Aorta (tissue), 5 donors: Measurements from ENCODE around the gene RRAD. TPM values are rescaled to one million over a fixed set of nuclear protein-coding genes. Genes with fewer than 3 reads are reported as not detected.
A peak's percentile ranks its signal among the peaks of the same experiment; 100 is the strongest.
"Not testable (repeated sequence)": the region's sequence is repeated elsewhere in the genome, so short reads cannot be mapped to it uniquely, and the experiment has no call there.

Experiments used
- ATAC-seq: fragments of 200-7000 bp; cut with Tn5 transposase; one replicate; pipeline ENCODE4 v1.9.1; 2022; ENCODE audit warnings: moderate library complexity; ENCODE audit not compliant: low FRiP score
- DNase-seq, 2 donors: peaks; one replicate each; pipeline ENCODE4 v3.0.0-alpha.2; 2020
- H3K27ac ChIP-seq, 2 donors: one replicate each; pipeline ENCODE4 v1.5.1; 2013; ENCODE audit warnings: low read length in 2 of 2, mild to moderate bottlenecking in 2 of 2, moderate library complexity in 2 of 2, control low read depth in 1 of 2, inconsistent platforms in 1 of 2, low read depth in 1 of 2
- H3K27me3 ChIP-seq, 2 donors: one replicate each; pipeline ENCODE4 v1.6.1; 2013; ENCODE audit warnings: control low read depth in 1 of 2, low read length in 1 of 2, mild to moderate bottlenecking in 1 of 2, moderate library complexity in 1 of 2; ENCODE audit not compliant: insufficient read depth in 2 of 2, control insufficient read depth in 1 of 2
- H3K36me3 ChIP-seq, 2 donors: one replicate each; pipeline ENCODE4 v1.6.1; 2013; ENCODE audit warnings: control low read depth in 1 of 2, low read length in 1 of 2, mild to moderate bottlenecking in 1 of 2; ENCODE audit not compliant: insufficient read depth in 2 of 2, control insufficient read depth in 1 of 2
- H3K4me1 ChIP-seq, 2 donors: one replicate each; pipeline ENCODE4 v1.6.1; 2013; ENCODE audit warnings: low read length in 2 of 2, control low read depth in 1 of 2, mild to moderate bottlenecking in 1 of 2, moderate library complexity in 1 of 2; ENCODE audit not compliant: insufficient read depth in 2 of 2, control insufficient read depth in 1 of 2
- H3K4me3 ChIP-seq, 2 donors: one replicate each; pipeline ENCODE4 v1.5.1; 2013; ENCODE audit warnings: low read length in 2 of 2, control low read depth in 1 of 2, mild to moderate bottlenecking in 1 of 2
- H3K9me3 ChIP-seq: one replicate; pipeline ENCODE4 v1.6.1; 2013; ENCODE audit warnings: mild to moderate bottlenecking, low read length; ENCODE audit not compliant: control insufficient read depth
- WGBS, 2 donors: extraction: QIAGEN DNeasy Blood & Tissue Kit; methylation state at CpG; one replicate each; pipeline ENCODE4 v1.1.7; 2013; 5-methylcytosine and 5-hydroxymethylcytosine counted together
- intact Hi-C, 2 donors: fragments of 100-400 bp; cut with DNase I; formaldehyde crosslinking; loops; one replicate each; pipeline versions ENCODE4 v1.14.2 to v1.15.0; 2022
- polyA plus RNA-seq, 2 donors: library from polyadenylated mRNA; stranded (reverse); fragments of 200-250 nt; gene quantifications; one replicate each; pipeline ENCODE4 v1.2.3, GENCODE V29; 2013
- total RNA-seq, 2 donors: library from RNA; stranded (reverse); fragmentation: NEBNext Ultra II Directional; extraction: Animal tissue kit (Norgen Biotek cat#: 25700); gene quantifications; one replicate each; pipeline ENCODE4 v1.2.1, GENCODE V29; 2021
- donor health status: healthy with polysubstance abuse.
- donor health status: Bipolar disorder and iron deficiency.
- donor health status: DM: no; HTN: no; CAD: no.
- donor health status: DM: no; HTN: no; CAD: no.
- donor health status: DM: yes; HTN: yes; CAD: no.

RRAD gene
- total and polyA plus RNA-seq, 4 donors = 16.2 to 35.2 (median 26.8) TPM

DNA sequence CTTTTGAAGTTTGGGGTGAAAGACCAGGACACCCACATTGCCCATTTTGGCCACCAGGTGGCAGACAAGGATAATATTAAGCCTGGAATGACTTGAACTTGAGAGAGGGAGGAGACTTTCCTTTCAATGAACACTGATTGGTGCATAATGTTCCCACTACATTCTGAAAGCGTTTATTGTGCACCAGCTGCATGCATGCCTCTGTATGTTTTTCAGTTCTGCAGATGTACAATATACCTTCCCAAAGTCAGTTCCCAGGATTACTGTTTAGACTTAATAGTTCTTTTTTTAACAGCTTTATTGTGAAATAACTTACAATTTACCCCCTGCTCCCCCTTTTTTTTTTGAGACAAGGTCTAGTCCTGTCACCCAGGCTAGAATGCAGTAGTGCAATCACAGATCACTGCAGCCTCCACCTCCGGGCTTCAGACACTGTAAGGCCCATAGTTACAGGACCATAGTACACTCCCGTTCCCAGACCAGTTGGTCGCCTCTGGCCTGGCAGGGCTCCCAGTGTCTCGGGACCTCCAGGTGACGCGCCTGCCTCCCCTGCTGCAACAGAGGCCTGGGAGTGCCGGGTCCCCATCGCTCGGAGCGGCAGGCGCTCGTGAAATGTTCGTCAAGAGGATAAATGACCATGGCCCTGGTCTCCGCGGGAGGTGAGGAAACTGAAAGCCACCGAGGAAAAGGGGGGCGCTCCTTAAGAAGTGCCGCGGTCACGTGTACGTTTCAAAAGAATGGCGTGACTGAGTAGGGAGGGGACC lies 22.1 kb upstream of the RRAD start:
- H3K36me3 ChIP-seq = peaks cover 0 to 5% of the 10 kb centered on the region in 2 donors
- 0% methylated on average over 18 to 22 of the region's 23 CpGs for WGBS, 2 donors
- ATAC-seq (peak; percentile 88), DNase-seq (peak; percentile 82 to 92)
- no peak overlapping the region for H3K27ac ChIP-seq
- H3K4me3 ChIP-seq = peak overlapping the region in 1 of 2 donors; percentile 21
- no peaks in the 10 kb centered on the region for H3K4me1 ChIP-seq
- no peaks in the 10 kb centered on the region for H3K27me3 ChIP-seq
- intact Hi-C loops = loop anchor here in 1 of 2 donors (2.0 kb wide), 1 partner anchor 53 kb away; no protein-coding TSS in a partner anchor
- no peaks in the 10 kb centered on the region for H3K9me3 ChIP-seq

DNA sequence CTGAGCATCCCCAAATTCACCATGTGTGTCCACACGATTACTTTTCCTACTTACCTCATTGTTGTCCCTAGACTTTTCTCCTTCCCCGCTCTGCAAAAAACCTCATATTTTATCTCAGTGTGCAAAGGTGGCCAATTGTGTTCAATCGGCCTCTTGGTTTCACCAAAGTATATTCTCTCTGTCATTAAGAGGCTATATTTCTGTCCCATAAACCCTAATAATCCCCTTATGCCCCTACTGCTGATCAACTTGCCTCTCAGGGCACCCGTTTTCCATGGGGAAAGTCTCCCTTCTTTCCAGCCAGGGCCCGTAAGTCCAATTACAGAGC lies 21.6 kb upstream of the RRAD start:
- Histone ChIP-seq H3K36me3 (peaks cover 0 to 5% of the 10 kb centered on the region in 2 donors), H3K9me3 (no peaks in the 10 kb centered on the region), H3K27me3 (no peaks in the 10 kb centered on the region), H3K27ac (no peak overlapping the region), H3K4me3 (no peak overlapping the region), H3K4me1 (no peaks in the 10 kb centered on the region)
- DNase-seq (no peak), ATAC-seq (no peak)
- intact Hi-C loops = no loop called here
- 24 to 29% methylated on average over 5 of the region's 5 CpGs for WGBS, 2 donors

DNA sequence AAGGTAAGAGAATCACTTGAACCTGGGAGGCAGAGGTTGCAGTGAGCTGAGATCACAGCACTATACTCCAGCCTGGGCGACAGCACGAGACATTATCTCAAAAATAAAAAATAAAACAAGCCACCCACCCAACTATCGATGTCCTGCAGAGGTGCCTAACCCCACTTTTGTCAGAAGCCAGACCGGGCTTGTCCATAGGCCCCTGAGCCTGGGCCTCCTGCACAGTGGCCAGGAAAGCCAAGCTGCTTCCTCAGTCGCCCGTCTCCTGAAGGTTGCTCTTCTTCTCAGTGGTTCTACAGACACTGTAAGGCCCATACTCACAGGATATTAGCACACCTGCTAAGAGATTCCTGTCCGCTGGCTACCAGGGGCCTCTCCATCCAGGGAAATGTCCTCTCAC lies 21.2 kb upstream of the RRAD start:
- H3K27ac ChIP-seq = no peak overlapping the region
- intact Hi-C loops = no loop called here
- H3K4me3 ChIP-seq = no peak overlapping the region
- H3K27me3 ChIP-seq = no peaks in the 10 kb centered on the region
- DNase-seq (no peak), ATAC-seq (no peak)
- H3K36me3 ChIP-seq = peaks cover 0 to 5% of the 10 kb centered on the region in 2 donors
- H3K9me3 ChIP-seq = no peaks in the 10 kb centered on the region
- 66 to 72% methylated on average over 7 of the region's 7 CpGs for WGBS, 2 donors
- H3K4me1 ChIP-seq = no peaks in the 10 kb centered on the region

DNA sequence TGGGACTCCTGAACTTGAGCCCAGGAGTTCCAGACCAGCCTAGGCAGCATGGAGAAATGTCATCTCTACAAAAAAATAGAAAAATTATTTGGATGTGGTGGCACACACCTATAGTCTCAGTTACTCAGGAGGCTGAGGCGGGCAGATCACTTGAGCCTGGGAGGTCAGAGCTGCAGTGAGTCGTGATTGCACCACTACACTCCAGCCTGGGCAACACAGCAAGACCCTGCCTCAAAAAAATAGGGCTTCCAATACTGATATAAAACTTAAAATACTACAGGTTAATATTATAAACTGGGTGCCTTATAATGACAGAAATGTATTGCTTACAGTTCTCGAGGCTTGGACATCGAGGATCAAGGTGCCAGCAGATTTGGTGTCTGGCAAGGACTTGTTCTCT lies 20.6 kb upstream of the RRAD start:
- intact Hi-C loops = no loop called here
- no peaks in the 10 kb centered on the region for H3K4me1 ChIP-seq
- H3K9me3 ChIP-seq = no peaks in the 10 kb centered on the region
- H3K27me3 ChIP-seq = no peaks in the 10 kb centered on the region
- no peak overlapping the region for H3K4me3 ChIP-seq
- no peak overlapping the region for H3K27ac ChIP-seq
- peaks cover 0 to 5% of the 10 kb centered on the region in 2 donors for H3K36me3 ChIP-seq
- 80 to 81% methylated on average over 4 of the region's 4 CpGs for WGBS, 2 donors
- DNase-seq = no peak
- ATAC-seq = no peak

DNA sequence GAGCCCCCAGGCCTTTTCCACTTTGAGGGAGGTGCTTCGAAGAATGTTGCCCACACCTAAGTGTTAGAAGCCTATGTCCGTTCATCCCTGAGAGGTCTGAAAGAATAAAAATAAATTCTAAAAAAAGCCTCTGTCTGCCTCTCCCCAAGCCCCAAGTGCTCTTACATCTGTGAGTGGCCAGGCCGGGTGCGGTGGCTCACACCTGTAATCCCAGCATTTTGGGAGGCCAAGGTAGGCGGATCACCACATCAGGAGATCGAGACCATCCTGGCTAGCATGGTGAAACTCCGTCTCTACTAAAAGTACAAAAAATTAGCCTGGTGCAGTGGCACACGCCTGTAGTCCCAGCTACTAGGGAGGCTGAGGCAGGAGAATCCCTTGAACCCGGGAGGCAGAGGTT lies 19.6 kb upstream of the RRAD start:
- H3K4me3 ChIP-seq, H3K4me1 ChIP-seq, ATAC-seq, DNase-seq, H3K9me3 ChIP-seq, H3K27me3 ChIP-seq, H3K36me3 ChIP-seq, intact Hi-C loops, H3K27ac ChIP-seq: not testable (repeated sequence)
- 77 to 85% methylated on average over 9 of the region's 9 CpGs for WGBS, 2 donors

- peaks cover 0 to 8% of the 10 kb centered on the region in 2 donors for H3K36me3 ChIP-seq
- no peak for ATAC-seq
- intact Hi-C loops = no loop called here
- WGBS, 2 donors = 83 to 85% methylated on average over 5 of the region's 5 CpGs
- H3K4me3 ChIP-seq = no peak overlapping the region
- H3K27ac ChIP-seq = no peak overlapping the region
- H3K9me3 ChIP-seq = no peaks in the 10 kb centered on the region
- DNase-seq = no peak
- no peaks in the 10 kb centered on the region for H3K4me1 ChIP-seq
- H3K27me3 ChIP-seq = no peaks in the 10 kb centered on the region
These were observed 18.7 kb upstream of the RRAD start for GRCh38 chr16:66944054-66944441.

- Histone ChIP-seq H3K9me3 (no peaks in the 10 kb centered on the region), H3K4me1 (no peaks in the 10 kb centered on the region), H3K27me3 (no peaks in the 10 kb centered on the region), H3K27ac (no peak overlapping the region), H3K36me3 (peaks cover 0 to 8% of the 10 kb centered on the region in 2 donors), H3K4me3 (no peak overlapping the region)
- WGBS, 2 donors = 91 to 92% methylated on average over 15 of the region's 15 CpGs
- intact Hi-C loops = no loop called here
- ATAC-seq (no peak), DNase-seq (no peak)
These were observed 18.2 kb upstream of the RRAD start for GRCh38 chr16:66943426-66944053.

DNA sequence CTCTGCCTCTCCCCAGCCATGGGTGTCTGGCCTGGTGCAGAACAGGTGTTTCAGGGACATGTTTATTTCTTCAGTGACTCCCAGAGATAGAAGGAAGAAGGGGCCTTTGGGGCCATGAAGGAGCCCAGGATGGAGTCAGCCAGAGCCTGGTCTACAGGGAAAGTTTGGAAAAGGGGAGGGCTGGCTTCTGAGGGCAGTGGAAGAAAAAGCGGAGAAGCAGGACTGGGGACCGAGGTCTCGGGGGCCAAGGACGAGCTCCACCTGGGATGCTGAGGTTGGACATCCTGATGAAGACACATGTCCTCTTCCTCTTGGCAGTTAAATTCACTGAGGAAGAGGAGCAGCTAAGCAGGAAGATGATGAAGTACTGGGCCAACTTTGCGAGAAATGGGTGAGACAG lies 17.6 kb upstream of the RRAD start:
- H3K9me3 ChIP-seq = no peaks in the 10 kb centered on the region
- H3K4me1 ChIP-seq = no peaks in the 10 kb centered on the region
- 83 to 95% methylated on average over 5 of the region's 5 CpGs for WGBS, 2 donors
- peaks cover 0 to 8% of the 10 kb centered on the region in 2 donors for H3K36me3 ChIP-seq
- intact Hi-C loops = no loop called here
- ATAC-seq (no peak), DNase-seq (no peak)
- no peak overlapping the region for H3K4me3 ChIP-seq
- H3K27me3 ChIP-seq = no peaks in the 10 kb centered on the region
- no peak overlapping the region for H3K27ac ChIP-seq

DNA sequence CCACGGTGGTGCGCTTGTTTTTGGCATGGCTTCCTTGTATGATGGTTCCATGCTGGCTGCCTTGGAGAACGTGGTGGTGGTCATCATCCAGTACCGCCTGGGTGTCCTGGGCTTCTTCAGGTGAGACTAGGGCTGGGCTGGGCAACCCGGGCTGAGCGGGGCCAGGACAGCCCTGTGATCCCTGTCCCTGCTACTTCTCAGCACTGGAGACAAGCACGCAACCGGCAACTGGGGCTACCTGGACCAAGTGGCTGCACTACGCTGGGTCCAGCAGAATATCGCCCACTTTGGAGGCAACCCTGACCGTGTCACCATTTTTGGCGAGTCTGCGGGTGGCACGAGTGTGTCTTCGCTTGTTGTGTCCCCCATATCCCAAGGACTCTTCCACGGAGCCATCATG lies 14.9 kb upstream of the RRAD start:
- Histone ChIP-seq H3K27ac (no peak overlapping the region), H3K4me1 (no peaks in the 10 kb centered on the region), H3K36me3 (peaks cover 0 to 8% of the 10 kb centered on the region in 2 donors), H3K9me3 (no peaks in the 10 kb centered on the region), H3K4me3 (no peak overlapping the region), H3K27me3 (no peaks in the 10 kb centered on the region)
- 93 to 94% methylated on average over 16 of the region's 16 CpGs for WGBS, 2 donors
- ATAC-seq (no peak), DNase-seq (no peak)
- intact Hi-C loops = no loop called here
